Skin of body (tissue), 2 donors: ENCODE measurements around the gene PEAR1. TPM values are rescaled to one million over a fixed set of nuclear protein-coding genes. Genes with fewer than 3 reads are reported as not detected.

Experiments used
- DNase-seq: peaks from one replicate; lab custom pipeline; 2025; lab: John Stamatoyannopoulos, UW
- total RNA-seq: library from RNA; depleted of rRNA; stranded (reverse); fragments of >200 nt; gene quantifications from one replicate; pipeline ENCODE4 v1.2.3, GENCODE V29; 2014

PEAR1 gene
- total RNA-seq, 1 donor from 2014 or later = 5.5 TPM

GRCh38 chr1:156881663-156882062, 11.9 kb upstream of the PEAR1 start:
- no peak for DNase-seq

DNA sequence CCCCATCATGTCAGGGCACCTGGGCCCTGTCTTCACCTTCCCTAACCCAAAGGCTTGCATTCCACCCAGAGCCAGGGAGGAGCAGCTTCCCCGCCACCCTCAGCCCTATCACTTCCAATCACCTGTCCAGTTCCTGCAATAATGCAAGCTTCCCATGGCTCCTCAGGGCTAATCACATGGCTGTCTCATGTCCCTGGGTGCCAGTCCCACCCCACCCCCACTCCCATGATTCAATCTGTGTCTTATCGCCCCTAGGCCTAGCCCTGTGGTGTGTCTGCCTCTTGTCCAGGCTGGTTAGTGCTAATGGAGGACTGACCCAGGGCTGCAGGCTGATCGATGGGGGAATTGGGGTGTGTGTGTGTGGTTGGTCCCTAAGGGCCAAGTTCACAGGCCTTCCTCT, 11.0 kb upstream of the PEAR1 start:
- no peak for DNase-seq

DNA sequence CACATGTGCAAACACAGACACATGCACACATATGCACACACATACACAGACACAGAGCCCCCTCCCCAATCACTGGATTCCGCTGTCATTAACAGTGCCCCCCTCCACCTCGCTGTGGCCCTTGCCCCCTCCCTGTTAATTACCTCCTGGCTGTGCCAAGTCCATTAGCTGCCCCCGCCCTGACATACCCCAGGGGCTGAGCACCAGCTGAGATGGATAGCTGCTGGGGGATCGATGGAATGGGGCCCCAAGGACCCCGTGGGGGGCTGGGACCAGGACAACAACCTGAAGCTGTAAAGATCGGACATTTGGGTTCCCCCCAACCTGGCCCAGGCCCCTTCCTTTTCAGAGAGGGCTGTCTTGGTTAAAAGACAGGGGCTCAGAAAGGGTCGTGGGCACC, 9.6 kb upstream of the PEAR1 start:
- DNase-seq = no peak

DNA sequence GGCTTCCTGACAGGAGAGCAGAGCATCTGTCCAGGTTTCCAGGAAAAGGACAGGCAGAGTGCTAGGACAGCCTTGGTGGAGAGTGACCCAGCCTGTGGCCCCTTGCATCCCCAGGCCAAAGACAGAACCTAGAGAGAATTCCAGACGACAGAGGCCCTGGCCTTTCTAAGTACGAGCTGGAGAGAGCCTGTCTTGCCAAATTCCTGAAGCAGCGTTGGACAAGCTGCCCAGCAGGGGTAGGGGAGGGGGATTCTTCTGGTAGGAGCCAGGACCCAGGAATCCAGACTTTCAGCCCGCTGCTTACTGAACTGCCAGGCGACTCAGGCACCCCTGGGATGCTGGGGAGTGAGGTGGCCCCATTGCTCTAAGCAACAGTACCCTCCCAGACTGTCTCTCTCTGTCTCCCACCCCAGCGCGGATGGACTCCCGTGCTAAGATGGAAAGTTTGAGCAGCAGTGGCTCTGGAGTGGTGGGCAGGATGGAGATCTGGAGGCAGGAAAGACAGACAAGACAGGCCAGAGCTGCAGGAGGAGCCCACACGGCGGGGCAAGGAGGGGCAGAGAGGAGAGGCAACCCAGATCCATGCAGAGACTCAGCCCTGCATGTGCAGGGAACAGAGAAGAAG, 8.8 kb upstream of the PEAR1 start:
- no peak for DNase-seq

DNA sequence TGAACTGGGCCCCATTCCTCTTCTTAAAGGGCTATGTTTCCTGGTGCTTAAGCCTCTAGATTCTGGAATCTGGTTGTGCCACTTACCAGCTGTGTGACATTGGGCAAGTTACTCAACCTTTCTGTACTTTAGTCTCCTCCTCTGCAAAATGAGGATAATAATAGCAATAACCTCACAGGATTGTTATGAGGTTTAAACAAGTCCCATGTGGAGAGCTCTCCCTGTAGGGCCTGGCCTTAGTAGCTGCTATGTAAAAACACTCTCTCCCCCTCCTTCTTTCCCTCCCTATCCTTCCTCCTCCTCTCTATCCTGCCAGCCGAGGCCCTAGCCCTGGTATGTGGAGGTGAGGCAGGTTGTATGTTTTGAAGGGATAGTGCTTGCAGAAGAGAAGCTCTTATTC, 8.2 kb upstream of the PEAR1 start:
- no peak for DNase-seq

- no peak for DNase-seq
Observed at GRCh38 chr1:156885880-156886355, 7.6 kb upstream of the PEAR1 start.

- no peak for DNase-seq
Observed at GRCh38 chr1:156886583-156887281, 6.8 kb upstream of the PEAR1 start.

GRCh38 chr1:156887317-156887716, 6.2 kb upstream of the PEAR1 start:
- DNase-seq = no peak

DNA sequence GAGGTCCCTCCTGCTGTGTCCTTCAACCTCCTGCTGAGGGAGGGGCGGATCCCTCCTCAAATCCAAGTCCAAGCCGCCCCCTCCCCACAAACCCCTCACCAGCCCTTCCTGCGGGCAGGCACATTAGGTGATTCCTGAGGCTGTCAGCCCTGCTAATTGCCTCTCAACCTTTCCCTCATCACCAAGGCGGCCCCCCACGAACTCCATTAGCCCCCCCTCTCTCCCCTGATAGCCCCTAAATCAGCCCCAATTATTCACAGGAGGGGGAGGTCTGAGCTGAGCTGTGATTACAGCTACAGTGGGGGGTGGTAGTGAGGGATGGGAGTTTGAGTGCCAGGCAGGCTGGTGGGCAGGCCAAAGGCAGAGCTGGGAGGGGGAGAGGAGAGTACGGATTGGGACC, 5.8 kb upstream of the PEAR1 start:
- no peak for DNase-seq

- DNase-seq = peak; percentile 75
Observed at GRCh38 chr1:156889802-156890580, 3.5 kb upstream of the PEAR1 start.

- DNase-seq = peak; percentile 89
Observed at GRCh38 chr1:156892190-156893047, 1.1 kb upstream of the PEAR1 start.

- no peak for DNase-seq
Observed at GRCh38 chr1:156894001-156894400, 483 bp downstream of the PEAR1 start.

GRCh38 chr1:156894711-156895454, 1.4 kb downstream of the PEAR1 start:
- DNase-seq = peak; percentile 27

GRCh38 chr1:156895455-156895812, 1.9 kb downstream of the PEAR1 start:
- no peak for DNase-seq

DNA sequence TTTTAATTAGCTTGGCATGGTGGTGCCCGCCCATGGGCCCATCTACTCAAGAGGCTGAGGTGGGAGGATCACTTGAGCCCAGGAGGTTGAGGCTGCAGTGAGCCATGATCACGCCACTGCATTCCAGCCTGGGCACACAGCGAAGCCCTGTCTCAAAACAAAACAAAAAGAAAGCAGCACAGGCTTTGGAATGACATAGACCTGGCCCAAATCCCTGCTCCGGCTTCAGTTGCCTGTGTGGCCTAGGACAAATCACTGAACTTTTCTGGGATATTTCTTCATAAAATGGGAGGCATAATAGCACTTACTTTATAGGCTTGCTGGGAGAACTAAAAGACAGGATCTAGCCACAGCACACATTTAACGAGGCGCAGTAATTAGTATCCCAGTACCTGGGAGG, 2.4 kb downstream of the PEAR1 start:
- DNase-seq = no peak

- DNase-seq = no peak
Observed at GRCh38 chr1:156896490-156897033, 3.0 kb downstream of the PEAR1 start.

GRCh38 chr1:156897078-156897825, 3.7 kb downstream of the PEAR1 start:
- DNase-seq = no peak

- DNase-seq = peak; percentile 65
Observed at GRCh38 chr1:156898161-156898566, 4.6 kb downstream of the PEAR1 start.

DNA sequence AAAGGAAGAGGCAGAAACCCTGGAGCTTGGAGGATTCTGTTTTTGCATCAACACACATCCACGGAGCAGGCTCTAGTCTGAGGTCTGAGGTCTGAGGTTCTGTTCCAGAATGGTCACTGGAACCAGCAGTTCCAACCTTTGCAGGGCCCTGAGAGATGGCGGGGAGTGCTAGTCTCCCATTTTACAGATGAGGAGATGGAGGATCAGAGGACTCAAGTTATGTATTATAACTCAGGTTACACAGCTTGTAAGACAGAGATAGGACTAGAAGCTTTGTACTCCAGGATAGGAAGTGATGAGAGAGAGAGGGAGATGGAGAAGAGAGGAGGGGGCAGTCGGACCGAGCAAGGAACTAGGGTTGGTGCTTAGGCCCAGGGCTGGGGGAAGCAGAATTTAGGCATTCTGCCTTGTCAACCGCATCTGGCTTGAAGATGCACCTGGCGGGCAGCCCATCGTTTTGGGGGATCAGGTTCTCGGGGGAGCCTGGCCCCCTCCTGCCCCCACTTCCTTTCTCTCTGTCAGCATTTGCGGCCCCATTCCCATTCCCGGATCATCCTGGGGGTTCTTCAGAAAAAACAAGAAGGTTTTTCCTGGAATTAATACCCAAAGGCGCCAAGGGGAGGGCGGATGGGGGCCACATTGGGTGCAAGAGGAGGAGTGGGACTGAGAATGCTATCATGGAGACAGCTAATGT, 5.6 kb downstream of the PEAR1 start:
- no peak for DNase-seq
